Progenitor cell of endocrine pancreas (in vitro differentiated cells): ENCODE measurements around the gene CALY. TPM values are rescaled to one million over a fixed set of nuclear protein-coding genes. Genes with fewer than 3 reads are reported as not detected.

Source experiments
- DNase-seq: peaks from one replicate; pipeline ENCODE4 v3.0.0; 2021; ENCODE audit warnings: low spot score; ENCODE audit not compliant: unreplicated experiment
- H3K27ac Mint-ChIP-seq: 2 replicates; pipeline ENCODE4 v1.8.0; 2021; ENCODE audit warnings: mild to moderate bottlenecking, moderate library complexity, mixed read lengths
- H3K27me3 Mint-ChIP-seq: 2 replicates; pipeline ENCODE4 v1.8.0; 2021; ENCODE audit warnings: mixed read lengths
- H3K36me3 Mint-ChIP-seq: 2 replicates; pipeline ENCODE4 v1.8.0; 2022; ENCODE audit warnings: mixed read lengths; ENCODE audit not compliant: insufficient read depth
- H3K4me1 Mint-ChIP-seq: 2 replicates; pipeline ENCODE4 v1.8.0; 2021; ENCODE audit warnings: low read depth, mixed read lengths
- H3K4me3 Mint-ChIP-seq: 2 replicates; pipeline ENCODE4 v1.8.0; 2021; ENCODE audit warnings: low read depth, mild to moderate bottlenecking, moderate library complexity, mixed read lengths
- H3K9me3 Mint-ChIP-seq: 2 replicates; pipeline ENCODE4 v1.8.0; 2021; ENCODE audit warnings: low read depth, mixed read lengths
- CTCF ChIP-seq: fragments of 200-600 bp; sonication (generic); IDR thresholded peaks from one replicate; pipeline ENCODE4 v1.5.0; 2021; ENCODE audit warnings: antibody characterized with exemption, mild to moderate bottlenecking; ENCODE audit not compliant: unreplicated experiment
- total RNA-seq: library from RNA; stranded (reverse); gene quantifications from 2 replicates; pipeline ENCODE4 v1.2.1, GENCODE V29; 2021

The CALY gene
- total RNA-seq, 1 donor from 2014 or later: 2.5 TPM

GRCh38 chr10:133306941-133307379 lies 29.7 kb downstream of the CALY start:
- no peak for DNase-seq
- Mint-ChIP-seq H3K27ac (no peak overlapping the region), H3K36me3 (peaks cover 3% of the 10 kb centered on the region), H3K4me3 (peak overlapping the region; percentile 55), H3K27me3 (no peaks in the 10 kb centered on the region), H3K9me3 (no peaks in the 10 kb centered on the region), H3K4me1 (peaks cover 8% of the 10 kb centered on the region)
- no peak for TF ChIP-seq CTCF

- Mint-ChIP-seq H3K9me3 (no peaks in the 10 kb centered on the region), H3K36me3 (peaks cover 1% of the 10 kb centered on the region), H3K4me3 (no peak overlapping the region), H3K27ac (no peak overlapping the region), H3K4me1 (peaks cover 8% of the 10 kb centered on the region), H3K27me3 (no peaks in the 10 kb centered on the region)
- no peak for DNase-seq
- no peak for TF ChIP-seq CTCF
Measured at GRCh38 chr10:133306097-133306476, 30.6 kb downstream of the CALY start.

GRCh38 chr10:133303206-133303605 lies 33.5 kb downstream of the CALY start:
- Mint-ChIP-seq H3K4me1 (peaks cover 8% of the 10 kb centered on the region), H3K27ac (no peak overlapping the region), H3K4me3 (no peak overlapping the region), H3K27me3 (no peaks in the 10 kb centered on the region), H3K9me3 (no peaks in the 10 kb centered on the region), H3K36me3 (peaks cover 14% of the 10 kb centered on the region)
- TF ChIP-seq CTCF: no peak
- DNase-seq: no peak

GRCh38 chr10:133302230-133302629 lies 34.5 kb downstream of the CALY start:
- no peak for TF ChIP-seq CTCF
- no peak for DNase-seq
- H3K36me3 Mint-ChIP-seq: peaks cover 19% of the 10 kb centered on the region

GRCh38 chr10:133299738-133300137 lies 37.0 kb downstream of the CALY start:
- DNase-seq: no peak
- no peaks in the 10 kb centered on the region for H3K27me3 Mint-ChIP-seq
- H3K4me3 Mint-ChIP-seq: no peak overlapping the region
- no peak for TF ChIP-seq CTCF
- H3K27ac Mint-ChIP-seq: no peak overlapping the region
- no peaks in the 10 kb centered on the region for H3K4me1 Mint-ChIP-seq
- peaks cover 22% of the 10 kb centered on the region for H3K36me3 Mint-ChIP-seq
- H3K9me3 Mint-ChIP-seq: no peaks in the 10 kb centered on the region

More at GRCh38 chr10:133302230-133302629, 34.5 kb downstream of the CALY start:
- H3K4me1 Mint-ChIP-seq: peaks cover 3% of the 10 kb centered on the region
- H3K27ac Mint-ChIP-seq: no peak overlapping the region
- no peaks in the 10 kb centered on the region for H3K9me3 Mint-ChIP-seq
- no peaks in the 10 kb centered on the region for H3K27me3 Mint-ChIP-seq
- no peak overlapping the region for H3K4me3 Mint-ChIP-seq
